ENCODE data around the gene PSMD10.

PSMD10 gene

GRCh38 chrX:108114541-108114940, 23.2 kb upstream of the PSMD10 start:
- no peak overlapping the region for H3K9ac ChIP-seq
- H3K4me1 ChIP-seq (ENCODE audit: low read depth, poor library complexity, severe bottlenecking) = peaks cover 16% of the 10 kb centered on the region
- no peak for TF ChIP-seq CTCF (conservative IDR thresholded peaks at IDR 0.05; ENCODE audit: low read depth, low read length)
- no peaks in the 10 kb centered on the region for H3K27me3 ChIP-seq (ENCODE audit: insufficient read depth, low read depth)
- peak overlapping the region; percentile 33; the same call in 1 of the 2 replicates for H3K4me2 ChIP-seq
- no peaks in the 10 kb centered on the region for H3K79me2 ChIP-seq (ENCODE audit: insufficient read depth, low read depth)
- no peak overlapping the region for H3K4me3 ChIP-seq (IDR thresholded peaks at IDR 0.05; ENCODE audit: insufficient read depth, low read depth, low read length)
- no peaks in the 10 kb centered on the region for H3K36me3 ChIP-seq (ENCODE audit: insufficient read depth)
- H2AFZ ChIP-seq (ENCODE audit: low read depth) = no peak overlapping the region
- H4K20me1 ChIP-seq (ENCODE audit: insufficient read depth) = peaks cover 5% of the 10 kb centered on the region; the same call in 1 of the 2 replicates
- H3K27ac ChIP-seq = no peak overlapping the region

- no peak for TF ChIP-seq CTCF (conservative IDR thresholded peaks at IDR 0.05; ENCODE audit: low read depth, low read length)
- Histone ChIP-seq H2AFZ (ENCODE audit: low read depth) (no peak overlapping the region), H3K4me3 (IDR thresholded peaks at IDR 0.05; ENCODE audit: insufficient read depth, low read depth, low read length) (no peak overlapping the region), H3K4me2 (no peak overlapping the region), H3K27ac (no peak overlapping the region), H3K27me3 (ENCODE audit: insufficient read depth, low read depth) (no peaks in the 10 kb centered on the region), H3K79me2 (ENCODE audit: insufficient read depth, low read depth) (no peaks in the 10 kb centered on the region), H3K36me3 (ENCODE audit: insufficient read depth) (no peaks in the 10 kb centered on the region), H4K20me1 (ENCODE audit: insufficient read depth) (no peaks in the 10 kb centered on the region), H3K4me1 (ENCODE audit: low read depth, poor library complexity, severe bottlenecking) (no peaks in the 10 kb centered on the region), H3K9ac (no peak overlapping the region)
Measured at GRCh38 chrX:108105473-108105872, 14.1 kb upstream of the PSMD10 start.

- no peak overlapping the region for H2AFZ ChIP-seq (ENCODE audit: low read depth)
- H3K27ac ChIP-seq = no peak overlapping the region
- H3K79me2 ChIP-seq (ENCODE audit: insufficient read depth, low read depth) = no peaks in the 10 kb centered on the region; the same call in 1 of the 2 replicates
- H3K9ac ChIP-seq = no peak overlapping the region
- no peaks in the 10 kb centered on the region for H3K27me3 ChIP-seq (ENCODE audit: insufficient read depth, low read depth)
- no peaks in the 10 kb centered on the region for H3K36me3 ChIP-seq (ENCODE audit: insufficient read depth)
- H3K4me2 ChIP-seq = no peak overlapping the region
- no peaks in the 10 kb centered on the region for H4K20me1 ChIP-seq (ENCODE audit: insufficient read depth)
- H3K4me3 ChIP-seq (IDR thresholded peaks at IDR 0.05; ENCODE audit: insufficient read depth, low read depth, low read length) = no peak overlapping the region
- TF ChIP-seq CTCF (conservative IDR thresholded peaks at IDR 0.05; ENCODE audit: low read depth, low read length) = no peak
- peaks cover 3% of the 10 kb centered on the region for H3K4me1 ChIP-seq (ENCODE audit: low read depth, poor library complexity, severe bottlenecking)
Measured at GRCh38 chrX:108097380-108097779, 6.0 kb upstream of the PSMD10 start.

- H3K79me2 ChIP-seq (ENCODE audit: insufficient read depth, low read depth) = peaks cover 17% of the 10 kb centered on the region; the same call in 1 of the 2 replicates
- H3K27ac ChIP-seq = peak overlapping the region; percentile 79; the same call in 1 of the 2 replicates
- no peak for TF ChIP-seq CTCF (conservative IDR thresholded peaks at IDR 0.05; ENCODE audit: low read depth, low read length)
- peaks cover 9% of the 10 kb centered on the region for H3K4me1 ChIP-seq (ENCODE audit: low read depth, poor library complexity, severe bottlenecking)
- H3K27me3 ChIP-seq (ENCODE audit: insufficient read depth, low read depth) = no peaks in the 10 kb centered on the region
- no peaks in the 10 kb centered on the region for H3K36me3 ChIP-seq (ENCODE audit: insufficient read depth)
- H3K9ac ChIP-seq = peak overlapping the region; percentile 85; the same call in 1 of the 2 replicates
- H3K4me3 ChIP-seq (IDR thresholded peaks at IDR 0.05; ENCODE audit: insufficient read depth, low read depth, low read length) = no peak overlapping the region
- H4K20me1 ChIP-seq (ENCODE audit: insufficient read depth) = no peaks in the 10 kb centered on the region
- H2AFZ ChIP-seq (ENCODE audit: low read depth) = peak overlapping the region; percentile 73
- peak overlapping the region; percentile 52; the same call in 1 of the 2 replicates for H3K4me2 ChIP-seq
Measured at GRCh38 chrX:108091878-108092291, 543 bp upstream of the PSMD10 start.

Measured in KMS-11 (cell line).